Measurements from ENCODE around the gene PRKD2.
"Not testable (repeated sequence)": the region's sequence is repeated elsewhere in the genome, so short reads cannot be mapped to it uniquely, and the experiment has no call there.

- TF ChIP-seq CTCF (IDR thresholded peaks at IDR 0.05 in 8 of 11, conservative IDR thresholded peaks at IDR 0.05 in 3 of 11); POLR2A (IDR thresholded peaks at IDR 0.05): not testable (repeated sequence)
Measured at GRCh38 chr19:46628970-46629369, 87.9 kb downstream of the PRKD2 start.

Measured in spleen (tissue), 7 donors.